ENCODE data around the gene RAC2. TPM values are rescaled to one million over a fixed set of nuclear protein-coding genes. Genes with fewer than 3 reads are reported as not detected.

Gene RAC2
- total RNA-seq, 4 donors from 2014 or later, result 17.3 to 27.1 (median 19.6) TPM

GRCh38 chr22:37180531-37181231 is 63.4 kb downstream of the RAC2 start:
- Histone ChIP-seq H3K27me3 (peaks cover 0 to 20% (median 0%) of the 10 kb centered on the region in 4 donors), H3K27ac (no peak overlapping the region), H3K4me3 (no peak overlapping the region), H3K36me3 (peaks cover 0 to 8% (median 0%) of the 10 kb centered on the region in 3 donors), H3K9me3 (no peaks in the 10 kb centered on the region), H3K4me1 (peaks cover 29 to 64% (median 35%) of the 10 kb centered on the region in 3 donors)
- no peak for TF ChIP-seq CTCF (IDR thresholded peaks at IDR 0.05)
- TF ChIP-seq POLR2A (IDR thresholded peaks at IDR 0.05), result no peak
- intact Hi-C loops (cut with DNase I), result no loop called here
- no peak for DNase-seq
- 72 to 87% methylated on average over 3 to 5 of the region's 15 CpGs for WGBS, 2 donors

- Histone ChIP-seq H3K4me1 (peaks cover 31 to 60% (median 35%) of the 10 kb centered on the region in 3 donors), H3K27ac (peak overlapping the region in 1 of 4 donors; percentile 5), H3K27me3 (peaks cover 0 to 27% (median 0%) of the 10 kb centered on the region in 4 donors), H3K36me3 (peaks cover 0 to 8% (median 0%) of the 10 kb centered on the region in 3 donors), H3K4me3 (no peak overlapping the region), H3K9me3 (no peaks in the 10 kb centered on the region)
- TF ChIP-seq POLR2A (IDR thresholded peaks at IDR 0.05) (no peak), CTCF (IDR thresholded peaks at IDR 0.05) (no peak)
- WGBS, 2 donors, result 85 to 88% methylated on average over 9 to 16 of the region's 31 CpGs
- no peak for DNase-seq
- intact Hi-C loops (cut with DNase I), result no loop called here
Observed at GRCh38 chr22:37179622-37180420, 64.2 kb downstream of the RAC2 start.

GRCh38 chr22:37179126-37179470 is 65.0 kb downstream of the RAC2 start:
- H3K4me1 ChIP-seq, result peaks cover 31 to 58% (median 35%) of the 10 kb centered on the region in 3 donors
- H3K27me3 ChIP-seq, result peaks cover 0 to 34% (median 0%) of the 10 kb centered on the region in 4 donors
- 80 to 90% methylated on average over 2 to 8 of the region's 10 CpGs for WGBS, 2 donors
- H3K36me3 ChIP-seq, result peaks cover 0 to 8% (median 0%) of the 10 kb centered on the region in 3 donors
- TF ChIP-seq CTCF (IDR thresholded peaks at IDR 0.05), result no peak
- no peak for TF ChIP-seq POLR2A (IDR thresholded peaks at IDR 0.05)
- no peaks in the 10 kb centered on the region for H3K9me3 ChIP-seq
- intact Hi-C loops (cut with DNase I), result no loop called here
- peak overlapping the region in 2 of 4 donors; percentile 40 to 49 for H3K27ac ChIP-seq
- no peak for DNase-seq
- H3K4me3 ChIP-seq, result no peak overlapping the region

GRCh38 chr22:37178350-37179125 is 65.5 kb downstream of the RAC2 start:
- 29 to 39% methylated on average over 7 to 10 of the region's 17 CpGs for WGBS, 2 donors
- no peak overlapping the region for H3K4me3 ChIP-seq
- H3K9me3 ChIP-seq, result no peaks in the 10 kb centered on the region
- H3K4me1 ChIP-seq, result peaks cover 31 to 60% (median 35%) of the 10 kb centered on the region in 3 donors
- no peak for DNase-seq
- H3K36me3 ChIP-seq, result peaks cover 0 to 8% (median 0%) of the 10 kb centered on the region in 3 donors
- peak overlapping the region in 2 of 4 donors; percentile 40 to 49 for H3K27ac ChIP-seq
- peaks cover 0 to 34% (median 0%) of the 10 kb centered on the region in 4 donors for H3K27me3 ChIP-seq
- TF ChIP-seq CTCF (IDR thresholded peaks at IDR 0.05) (no peak), POLR2A (IDR thresholded peaks at IDR 0.05) (no peak)
- intact Hi-C loops (cut with DNase I), result no loop called here
